IMR-90 (cell line): ENCODE results near the gene ANTXR1. TPM values are rescaled to one million over a fixed set of nuclear protein-coding genes. Genes with fewer than 3 reads are reported as not detected.

Experiments
- ATAC-seq: fragments of 200-7000 bp; cut with Tn5 transposase; 2 replicates; pipeline ENCODE4 v1.9.1; 2020; ENCODE audit warnings: low read depth, mild to moderate bottlenecking, moderate library complexity
- BruUV-seq: library from RNA; stranded (reverse); fragments of 400-500 nt; replicated peaks from 2 replicates; lab custom pipeline; 2021; lab: Mats Ljungman, UMichigan
- CTCF ChIA-PET: fragments of 300-600 bp; formaldehyde crosslinking; extraction: SDS; loops from one replicate; lab custom pipeline; 2021; ENCODE audit warnings: antibody characterized with exemption; lab: Yijun Ruan, JAX
- POLR2A ChIA-PET: fragments of 300-600 bp; sonication (Branson Sonifier 250); formaldehyde crosslinking; loops from one replicate; lab custom pipeline; 2022; ENCODE audit warnings: antibody characterized with exemption; ENCODE audit not compliant: unreplicated experiment; lab: Charles Lee
- DNase-seq: peaks from one replicate; pipeline ENCODE4 v3.0.0; 2013
- H2AFZ ChIP-seq: replicated peaks from 2 replicates; pipeline ENCODE3; 2013; ENCODE audit warnings: low read length, mild to moderate bottlenecking; ENCODE audit not compliant: poor library complexity
- H2AK5ac ChIP-seq: 2 replicates; pipeline ENCODE4 v1.6.1; 2013; ENCODE audit warnings: low read depth, low read length, inconsistent platforms
- H2AK9ac ChIP-seq: replicated peaks from 2 replicates; pipeline ENCODE3; 2013; ENCODE audit warnings: mild to moderate bottlenecking, low read depth, low read length, moderate library complexity; ENCODE audit not compliant: poor library complexity
- H2BK120ac ChIP-seq: 2 replicates; pipeline ENCODE4 v1.6.1; 2013; ENCODE audit warnings: low read depth, low read length, inconsistent platforms
- H2BK15ac ChIP-seq: 3 replicates; pipeline ENCODE4 v1.6.1; 2013; ENCODE audit warnings: low read depth, low read length, inconsistent platforms
- H2BK20ac ChIP-seq: 2 replicates; pipeline ENCODE4 v1.6.1; 2013; ENCODE audit warnings: low read depth, mild to moderate bottlenecking, inconsistent platforms, low read length, moderate library complexity
- H2BK5ac ChIP-seq: 2 replicates; pipeline ENCODE4 v1.6.1; 2013; ENCODE audit warnings: mild to moderate bottlenecking, low read depth, low read length, inconsistent platforms; ENCODE audit not compliant: poor library complexity, severe bottlenecking
- H3K14ac ChIP-seq: replicated peaks from 2 replicates; pipeline ENCODE4 v1.6.1; 2013; ENCODE audit warnings: low read depth, low read length, inconsistent platforms
- H3K18ac ChIP-seq: 2 replicates; pipeline ENCODE4 v1.6.1; 2013; ENCODE audit warnings: low read depth, low read length, control low read depth
- H3K23ac ChIP-seq: 2 replicates; pipeline ENCODE4 v1.6.1; 2013; ENCODE audit warnings: low read depth, low read length, inconsistent platforms
- H3K27ac ChIP-seq: 2 replicates; pipeline ENCODE4 v1.5.1; 2013; ENCODE audit warnings: mild to moderate bottlenecking, control low read depth, low read length; ENCODE audit not compliant: insufficient read depth
- H3K27me3 ChIP-seq: 2 replicates; pipeline ENCODE4 v1.6.1; 2013; ENCODE audit warnings: low read length; ENCODE audit not compliant: control insufficient read depth, insufficient read depth
- H3K36me3 ChIP-seq: 2 replicates; pipeline ENCODE4 v1.6.1; 2013; ENCODE audit warnings: low read length, mixed read lengths; ENCODE audit not compliant: control insufficient read depth, insufficient read depth
- H3K4ac ChIP-seq: 2 replicates; pipeline ENCODE4 v1.6.1; 2013; ENCODE audit warnings: low read depth, low read length, inconsistent platforms
- H3K4me1 ChIP-seq: 2 replicates; pipeline ENCODE4 v1.6.1; 2013; ENCODE audit warnings: low read length, mixed read lengths; ENCODE audit not compliant: control insufficient read depth, insufficient read depth
- H3K4me2 ChIP-seq: 2 replicates; pipeline ENCODE4 v1.6.1; 2013; ENCODE audit warnings: low read depth, mild to moderate bottlenecking, control low read depth, low read length, moderate library complexity
- H3K4me3 ChIP-seq: 2 replicates; pipeline ENCODE4 v1.5.1; 2013; ENCODE audit warnings: low read depth, mild to moderate bottlenecking, control low read depth, low read length, moderate library complexity; ENCODE audit not compliant: insufficient read depth
- H3K56ac ChIP-seq: 2 replicates; pipeline ENCODE4 v1.6.1; 2013; ENCODE audit warnings: low read length, inconsistent platforms; ENCODE audit not compliant: insufficient read depth; ENCODE audit errors: extremely low read depth
- H3K79me1 ChIP-seq, 2 experiments: 2 replicates each; pipeline ENCODE4 v1.6.1; 2013; ENCODE audit warnings: low read length in 2 of 2, inconsistent platforms in 1 of 2, low read depth in 1 of 2
- H3K9ac ChIP-seq: 2 replicates; pipeline ENCODE4 v1.6.1; 2013; ENCODE audit warnings: low read depth, low read length, control low read depth
- H3K9me1 ChIP-seq: 2 replicates; pipeline ENCODE4 v1.6.1; 2013; ENCODE audit warnings: low read length, inconsistent platforms; ENCODE audit not compliant: insufficient read depth
- H3K9me3 ChIP-seq: 2 replicates; pipeline ENCODE4 v1.6.1; 2013; ENCODE audit warnings: low read length; ENCODE audit not compliant: control insufficient read depth, insufficient read depth
- H4K20me1 ChIP-seq: 2 replicates; pipeline ENCODE4 v1.6.1; 2013; ENCODE audit warnings: low read length, inconsistent platforms; ENCODE audit not compliant: insufficient read depth
- H4K5ac ChIP-seq: 2 replicates; pipeline ENCODE4 v1.6.1; 2013; ENCODE audit warnings: mild to moderate bottlenecking, low read depth, low read length, control low read depth
- H4K8ac ChIP-seq, 2 experiments: 2 replicates each; pipeline ENCODE4 v1.6.1; 2013; ENCODE audit warnings: low read depth in 2 of 2, low read length in 2 of 2, control low read depth in 1 of 2, inconsistent platforms in 1 of 2
- H4K91ac ChIP-seq: 2 replicates; pipeline ENCODE4 v1.6.1; 2013; ENCODE audit warnings: low read depth, low read length, inconsistent platforms; ENCODE audit not compliant: insufficient read depth
- CEBPB ChIP-seq: IDR thresholded peaks from 2 replicates; pipeline ENCODE4 v1.6.1; 2012; ENCODE audit warnings: low read depth, low read length, improper control_type of control experiment
- ELK1 ChIP-seq: fragments of 150-350 bp; IDR thresholded peaks from 2 replicates; pipeline ENCODE4 v1.6.1; 2016; ENCODE audit warnings: low read depth, mild to moderate bottlenecking, low read length, moderate library complexity, borderline replicate concordance
- MAZ ChIP-seq: IDR thresholded peaks from 2 replicates; pipeline ENCODE4 v1.6.1; 2012; ENCODE audit warnings: low read depth, mild to moderate bottlenecking, low read length, improper control_type of control experiment, moderate library complexity, borderline replicate concordance
- NFE2L2 ChIP-seq: fragments of 150-350 bp; IDR thresholded peaks from 2 replicates; pipeline ENCODE4 v1.6.1; 2016; ENCODE audit warnings: low read depth, mild to moderate bottlenecking, low read length
- POLR2A ChIP-seq: IDR thresholded peaks from 2 replicates; pipeline ENCODE4 v1.6.1; 2012; ENCODE audit warnings: mild to moderate bottlenecking, low read depth, low read length
- RCOR1 ChIP-seq: IDR thresholded peaks from 2 replicates; pipeline ENCODE4 v1.6.1; 2012; ENCODE audit warnings: mild to moderate bottlenecking, low read length, improper control_type of control experiment; ENCODE audit not compliant: insufficient replicate concordance
- RFX5 ChIP-seq: IDR thresholded peaks from 2 replicates; pipeline ENCODE4 v1.8.0; 2012; ENCODE audit warnings: low read depth, mild to moderate bottlenecking, low read length, moderate library complexity
- SMC3 ChIP-seq: fragments of 150-350 bp; IDR thresholded peaks from 2 replicates; pipeline ENCODE4 v1.6.1; 2016; ENCODE audit warnings: low read depth, mild to moderate bottlenecking, antibody characterized with exemption, low read length, moderate library complexity
- USF2 ChIP-seq: fragments of 150-350 bp; IDR thresholded peaks from 2 replicates; pipeline ENCODE4 v1.6.1; 2017; ENCODE audit warnings: mild to moderate bottlenecking, antibody characterized with exemption, low read length, low read depth
- WGBS, 2 experiments: methylation state at CpG; one replicate each; pipeline versions ENCODE4 v1.1.5 to v1.1.7; 2013; ENCODE audit warnings: missing lambda C conversion rate in 2 of 2; ENCODE audit not compliant: insufficient read length in 1 of 2; ENCODE audit errors: extremely low coverage in 2 of 2; 5-methylcytosine and 5-hydroxymethylcytosine counted together
- dilution Hi-C: fragments of 300-500 bp; cut with HindIII; formaldehyde crosslinking; loops from one replicate; pipeline ENCODE4 v1.14.3; 2018; ENCODE audit warnings: low sequenced_read_pairs; ENCODE audit not compliant: unreplicated experiment
- in situ Hi-C: fragments of 300-500 bp; cut with MboI; formaldehyde crosslinking; loops from 3 replicates; pipeline ENCODE4 v1.14.3; 2019; ENCODE audit warnings: low sequenced_read_pairs, inconsistent platforms, mixed read lengths
- intact Hi-C: fragments of 100-400 bp; cut with micrococcal nuclease; formaldehyde crosslinking; loops from 2 replicates; pipeline ENCODE4 v1.10.0; 2022
- polyA plus RNA-seq, 3 experiments: library from polyadenylated mRNA; depleted of rRNA; stranded (reverse); fragments of >200 nt; gene quantifications; 2 replicates each; pipeline ENCODE4 v1.2.3, GENCODE V29; 2012; ENCODE audit warnings: low replicate concordance in 1 of 3
- total RNA-seq: library from RNA; depleted of rRNA; stranded (reverse); fragments of >200 nt; gene quantifications from 2 replicates; pipeline ENCODE4 v1.2.3, GENCODE V29; 2012

The ANTXR1 gene
- total and polyA plus RNA-seq, 2 of the 4 experiments (the other 2 are of a cell fraction) = 27.2 to 36.9 TPM

DNA sequence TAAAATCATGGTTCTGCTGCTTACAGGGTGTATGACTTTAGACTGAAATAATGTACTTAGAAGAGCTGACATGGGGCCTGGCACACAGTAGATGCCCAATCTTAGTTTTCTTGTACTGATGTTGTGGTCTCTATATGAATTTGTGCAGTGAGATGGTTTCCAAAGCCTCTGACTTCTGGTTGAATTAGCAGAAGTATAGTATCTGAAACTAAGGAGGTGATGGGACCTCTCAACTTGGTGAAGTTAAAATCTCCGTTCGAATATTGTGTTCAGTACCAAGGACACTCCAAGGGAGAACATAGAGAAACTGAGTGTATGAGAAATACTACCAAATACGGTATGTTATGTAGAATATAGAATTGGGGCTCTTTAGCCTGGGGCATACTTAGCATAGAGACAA is 120.9 kb downstream of the ANTXR1 start:
- BruUV-seq = no TSS peak
- H3K9ac ChIP-seq = no peak overlapping the region
- peaks cover 2% of the 10 kb centered on the region; the same call in 1 of the 2 replicates for H3K4me1 ChIP-seq
- dilution Hi-C loops (no loop called here), in situ Hi-C loops (no loop called here), intact Hi-C loops (no loop called here)
- ChIA-PET POLR2A (no interaction called here), CTCF (no interaction called here)
- H3K9me3 ChIP-seq = no peaks in the 10 kb centered on the region
- H3K79me1 ChIP-seq = peaks cover 4 to 22% of the 10 kb centered on the region in 2 experiments; a peak in 3 of 4 replicates
- H3K9me1 ChIP-seq = peaks cover 4% of the 10 kb centered on the region
- no peak overlapping the region for H3K4ac ChIP-seq
- ATAC-seq = no peak
- H2BK120ac ChIP-seq = no peak overlapping the region
- H3K56ac ChIP-seq = no peak overlapping the region
- H3K4me3 ChIP-seq = no peak overlapping the region
- no peak overlapping the region for H3K27ac ChIP-seq
- WGBS, 2 experiments = 100% methylated on average over 1 of the region's 3 CpGs; no CpG with 5 or more reads in 1 of the 2 experiments
- H2AK5ac ChIP-seq = no peak overlapping the region
- H4K5ac ChIP-seq = no peak overlapping the region
- peaks cover 6% of the 10 kb centered on the region; the same call in 1 of the 2 replicates for H4K20me1 ChIP-seq
- H3K18ac ChIP-seq = no peak overlapping the region
- no peak overlapping the region for H3K4me2 ChIP-seq
- H3K23ac ChIP-seq = no peak overlapping the region
- no peak for TF ChIP-seq USF2
- no peak for TF ChIP-seq RCOR1
- TF ChIP-seq POLR2A = no peak
- no peak for TF ChIP-seq NFE2L2
- TF ChIP-seq RFX5 = no peak
- no peak for TF ChIP-seq ELK1
- no peak for TF ChIP-seq SMC3
- no peak for TF ChIP-seq MAZ
- no peak for TF ChIP-seq CEBPB
- no peak overlapping the region for H2BK15ac ChIP-seq
- no peak overlapping the region for H2BK20ac ChIP-seq
- no peak overlapping the region for H4K91ac ChIP-seq
- no peak overlapping the region for H2BK5ac ChIP-seq
- no peak for DNase-seq
- no peak overlapping the region for H2AK9ac ChIP-seq
- H4K8ac ChIP-seq = no peak overlapping the region
- no peak overlapping the region for H3K14ac ChIP-seq
- H3K36me3 ChIP-seq = peaks cover 32% of the 10 kb centered on the region
- no peaks in the 10 kb centered on the region for H3K27me3 ChIP-seq
- no peak overlapping the region for H2AFZ ChIP-seq
